Measurements from ENCODE around the gene UEVLD. TPM values are rescaled to one million over a fixed set of nuclear protein-coding genes. Genes with fewer than 3 reads are reported as not detected.
"Not testable (repeated sequence)": the region's sequence is repeated elsewhere in the genome, so short reads cannot be mapped to it uniquely, and the experiment has no call there.

The UEVLD gene
- 18.2 and 20.0 TPM in 2 replicates for total RNA-seq

DNA sequence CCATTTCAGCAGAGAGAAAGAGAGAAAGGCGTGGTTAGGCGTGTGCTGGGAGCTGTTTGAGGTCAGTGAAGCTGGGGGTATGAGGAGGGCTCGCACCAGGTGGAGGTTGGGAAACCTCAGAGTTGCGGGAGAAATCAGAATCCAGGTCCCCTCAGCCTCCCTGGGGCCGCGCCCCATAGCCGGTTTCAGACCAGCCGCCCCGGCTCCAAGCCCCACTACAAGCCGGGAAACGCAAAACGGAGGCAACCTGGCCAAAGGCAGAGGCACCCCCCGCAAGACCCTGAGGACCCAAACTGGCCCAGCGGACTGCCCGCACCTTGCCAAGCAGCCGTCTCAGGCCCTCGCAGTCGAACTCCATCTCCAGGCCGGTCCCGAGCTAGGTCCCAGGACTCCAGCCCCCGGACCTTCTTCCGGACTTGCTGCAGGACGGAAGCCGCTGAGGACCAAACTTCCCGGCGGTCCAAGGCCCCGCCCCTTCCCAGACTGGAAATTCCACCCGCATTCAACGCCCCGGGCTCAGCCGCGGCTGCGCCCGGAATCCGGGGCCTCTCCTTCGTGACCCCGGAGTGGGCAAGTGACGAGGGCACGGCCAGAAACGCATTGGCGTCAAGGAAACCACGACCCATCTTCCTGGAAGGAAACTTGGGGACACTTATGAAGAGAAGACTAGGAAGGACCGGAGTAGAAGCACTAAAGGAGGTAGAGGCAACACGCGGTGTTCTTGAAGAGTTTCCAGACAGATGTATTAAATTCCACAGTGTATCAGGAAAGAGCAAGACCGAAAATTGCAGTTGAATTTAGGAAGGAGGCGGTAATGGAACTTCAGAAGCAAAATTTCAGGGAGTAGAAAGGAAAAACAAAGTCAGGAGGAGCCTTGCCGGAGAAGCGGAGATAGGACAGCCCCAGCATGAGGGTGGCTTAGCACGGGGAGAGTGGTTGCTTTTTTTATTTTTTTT lies at the start of gene UEVLD:
UEVLD (minus strand) TSS at position 438 of the 956 bp plus-strand sequence; CDS start at position 358, 80 bp downstream.
- DNase-seq (ENCODE audit: low read depth in 2 of 2), result peak; percentile 73 to 89

DNA sequence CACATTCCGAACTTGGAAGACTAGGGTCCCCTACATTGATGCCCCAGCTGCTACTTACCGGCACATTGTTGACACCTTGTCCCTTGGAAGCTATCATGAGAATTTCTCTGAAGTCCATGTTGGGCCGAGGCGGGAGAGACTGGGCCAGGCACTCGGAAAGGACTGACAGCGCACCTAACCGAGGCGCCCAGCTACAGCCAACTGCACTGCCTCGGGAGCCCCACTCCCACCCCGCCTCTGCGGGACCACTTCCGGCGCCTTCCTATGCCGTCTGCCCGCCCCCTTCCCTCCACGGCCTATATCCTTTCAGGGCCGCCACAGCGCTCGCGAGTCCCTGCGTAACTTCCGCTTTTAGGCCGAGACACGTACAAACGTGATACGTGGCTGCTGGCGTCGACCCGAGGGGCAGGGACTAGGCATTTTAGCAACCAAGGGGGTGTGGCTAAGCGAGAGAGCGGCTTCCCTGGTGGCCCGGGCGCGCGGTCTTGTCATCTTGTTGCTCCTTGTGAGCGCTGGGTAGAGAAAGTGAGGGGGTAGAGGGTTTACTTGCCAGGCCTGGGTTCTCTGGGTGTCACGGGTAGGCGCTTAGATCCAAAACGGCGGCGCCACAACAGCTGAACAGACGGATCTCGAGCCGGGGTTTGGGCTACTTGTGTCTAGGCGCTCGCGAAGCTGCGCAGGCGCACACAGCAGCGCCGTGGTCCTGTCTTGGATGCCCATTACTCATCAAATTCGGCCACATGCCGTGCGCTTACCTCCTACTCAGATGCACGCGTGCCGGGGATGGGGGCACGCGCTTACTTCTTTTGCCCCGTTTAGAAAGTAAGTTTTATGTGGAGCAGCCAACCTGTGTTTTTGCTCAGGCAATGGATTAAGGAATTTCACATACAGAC lies 45.9 kb upstream of the UEVLD start, which contains the start of gene SPTY2D1:
SPTY2D1 (minus strand) TSS at position 203 of the 893 bp plus-strand sequence; CDS start at position 118, 85 bp downstream.
- DNase-seq (ENCODE audit: low read depth in 2 of 2), result peak; percentile 98 to 100

DNA sequence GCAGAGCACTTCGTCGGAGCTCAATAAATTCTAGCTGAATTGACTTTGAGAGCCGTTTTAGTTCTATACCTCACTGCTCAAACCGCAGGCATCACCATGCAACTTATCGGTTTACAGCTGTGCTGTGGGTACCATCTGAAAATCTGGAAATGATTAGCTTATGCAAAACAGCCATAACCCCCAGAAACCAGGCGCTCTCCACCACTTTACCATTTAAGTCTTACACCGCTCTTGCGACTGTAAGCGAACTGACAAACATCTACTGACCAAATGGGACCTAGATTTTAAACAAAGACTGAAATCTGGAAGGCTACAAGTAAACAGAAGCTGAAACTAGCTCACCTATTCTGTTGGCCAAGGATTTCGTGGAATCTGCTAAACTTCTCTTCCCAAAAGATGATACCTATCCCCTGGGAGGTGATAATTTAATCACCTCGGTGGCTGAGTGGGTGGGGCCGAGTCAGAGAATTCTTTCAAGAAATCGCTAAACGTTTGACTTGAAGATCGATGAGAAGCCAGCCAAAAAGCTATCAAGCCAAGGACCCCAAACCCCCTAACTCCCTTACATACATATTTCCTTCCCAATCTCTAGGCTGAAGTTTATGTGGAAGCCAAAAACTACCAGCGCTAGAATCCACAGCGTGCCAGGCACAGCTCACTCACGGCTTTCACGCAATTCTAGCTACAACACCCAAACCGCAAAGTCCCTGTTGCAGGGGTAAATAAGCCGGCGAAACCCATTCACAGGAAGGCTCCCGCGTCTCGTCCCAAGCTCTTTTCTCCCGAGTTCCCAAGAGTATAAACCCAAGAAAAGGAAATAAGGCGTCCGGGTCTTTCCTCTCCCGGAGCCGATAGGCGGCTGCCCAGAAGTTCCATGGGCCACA lies 45.0 kb upstream of the UEVLD start:
- no peak for DNase-seq (ENCODE audit: low read depth in 2 of 2)

DNA sequence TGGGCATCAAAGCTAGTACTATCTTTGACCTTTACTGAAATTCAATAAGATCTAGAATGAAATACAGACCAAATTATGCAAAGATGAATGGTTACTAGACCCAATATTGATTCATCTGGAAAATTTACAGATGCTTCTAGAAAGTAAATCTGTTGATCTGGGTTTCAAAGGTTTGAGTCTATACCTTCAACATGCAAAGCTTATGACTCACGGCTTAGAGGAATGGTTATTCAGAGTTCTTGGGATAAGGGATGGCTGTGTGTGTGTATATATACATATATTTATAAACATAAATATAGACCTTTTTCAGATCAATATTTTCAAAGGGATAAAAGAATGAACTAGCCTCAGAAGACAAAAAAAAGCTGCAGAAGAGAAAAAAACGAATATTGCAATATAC lies 44.3 kb upstream of the UEVLD start:
- DNase-seq (ENCODE audit: low read depth in 2 of 2), result no peak

DNA sequence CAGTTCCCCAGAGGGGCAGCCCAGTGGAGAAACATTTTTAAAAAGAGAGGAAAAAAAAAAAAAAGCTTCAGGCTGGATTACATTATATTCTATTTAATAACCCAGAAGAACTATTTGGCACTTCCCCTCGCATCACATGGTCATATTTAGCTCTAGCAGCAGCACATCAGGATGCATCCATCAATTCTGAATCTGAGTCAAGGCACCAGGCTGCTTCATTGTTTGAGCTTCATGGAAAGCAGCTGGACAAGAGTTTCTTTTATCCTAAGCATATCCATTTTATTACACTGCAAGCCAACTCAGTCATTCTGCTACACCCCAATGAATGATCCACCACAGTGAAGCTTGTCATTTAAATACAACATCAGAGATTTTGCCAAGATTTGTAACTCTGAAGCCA lies 35.6 kb upstream of the UEVLD start:
- DNase-seq (ENCODE audit: low read depth in 2 of 2), result no peak

DNA sequence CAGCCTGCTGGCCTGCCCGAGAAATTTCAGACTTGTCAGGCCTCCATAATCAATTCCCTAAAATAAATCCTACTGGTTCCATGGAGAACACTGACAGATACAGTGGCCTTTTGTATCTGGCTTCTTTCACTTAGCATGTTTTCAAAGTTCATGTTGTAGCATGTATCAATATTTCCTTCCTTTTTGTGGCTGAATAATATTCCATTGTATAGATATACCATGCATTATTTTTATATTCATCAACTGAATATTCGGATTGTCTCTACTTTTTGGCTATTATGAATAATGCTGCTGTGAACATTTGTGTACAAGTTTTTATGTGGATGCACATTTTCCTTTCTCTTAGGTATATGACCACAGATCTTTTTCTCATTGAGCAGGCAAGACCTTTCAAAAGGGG lies 35.2 kb upstream of the UEVLD start:
- DNase-seq (ENCODE audit: low read depth in 2 of 2), result no peak

DNA sequence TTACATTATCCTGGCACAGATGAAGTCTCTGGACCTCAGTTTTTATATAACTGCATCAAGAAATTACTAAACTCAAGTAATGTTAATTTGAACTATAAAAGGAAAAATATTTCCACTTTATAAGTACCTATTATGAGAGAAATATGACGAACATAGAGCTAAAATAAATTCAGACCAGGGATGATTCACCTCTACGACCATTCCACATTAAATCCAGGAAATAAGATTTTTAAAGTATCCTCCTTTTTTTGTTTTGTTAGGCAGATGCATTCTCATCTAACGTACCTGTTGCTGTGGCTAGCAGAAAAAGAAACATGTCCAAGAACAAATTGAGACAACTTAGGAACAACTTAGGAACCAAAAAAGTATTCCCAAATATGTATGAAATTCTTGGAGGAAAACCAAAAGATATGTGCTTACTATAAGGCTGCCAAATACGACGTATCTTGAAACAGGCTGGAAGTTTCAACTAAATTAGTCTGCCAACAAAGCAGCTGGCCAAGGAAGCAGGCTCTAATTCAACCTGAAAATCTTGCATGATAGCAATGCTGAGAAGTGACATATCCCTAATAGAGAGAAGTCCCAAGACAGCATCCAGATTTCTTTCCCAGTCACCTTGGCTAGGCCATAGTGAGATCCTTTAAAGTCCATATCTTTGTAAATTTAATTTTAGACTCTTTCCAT lies 29.9 kb upstream of the UEVLD start:
- peak; percentile 5 to 19 for DNase-seq (ENCODE audit: low read depth in 2 of 2)

DNA sequence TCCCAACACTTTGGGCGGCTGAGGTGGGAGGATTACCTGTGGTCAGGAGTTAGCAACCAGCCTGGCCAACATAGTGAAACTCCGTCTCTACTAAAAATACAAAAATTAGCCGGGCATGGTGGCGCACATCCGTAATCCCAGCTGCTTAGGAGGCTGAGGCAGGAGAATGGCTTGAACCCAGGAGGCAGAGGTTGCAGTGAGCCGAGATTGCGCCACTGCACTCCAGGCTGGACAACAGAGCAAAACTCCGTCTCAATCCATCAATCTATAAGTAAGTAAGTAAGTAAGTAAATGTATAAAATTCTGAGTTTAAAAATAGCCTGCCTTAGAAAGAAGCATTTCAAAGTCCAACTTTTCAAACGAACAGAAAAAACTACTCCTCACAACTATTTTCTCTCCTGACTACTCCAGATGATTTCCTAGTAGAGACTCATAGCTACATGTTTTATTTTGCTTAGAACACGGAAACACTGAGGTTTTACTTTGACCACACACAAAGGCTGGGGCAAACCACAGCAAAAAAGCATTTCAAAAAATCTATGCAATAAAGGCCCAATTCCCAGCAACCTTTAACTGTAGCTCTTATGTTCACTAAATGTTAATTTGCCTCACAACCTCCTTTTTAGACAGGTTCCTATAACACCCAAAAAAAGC lies 29.3 kb upstream of the UEVLD start:
- DNase-seq (ENCODE audit: low read depth in 2 of 2), result no peak

DNA sequence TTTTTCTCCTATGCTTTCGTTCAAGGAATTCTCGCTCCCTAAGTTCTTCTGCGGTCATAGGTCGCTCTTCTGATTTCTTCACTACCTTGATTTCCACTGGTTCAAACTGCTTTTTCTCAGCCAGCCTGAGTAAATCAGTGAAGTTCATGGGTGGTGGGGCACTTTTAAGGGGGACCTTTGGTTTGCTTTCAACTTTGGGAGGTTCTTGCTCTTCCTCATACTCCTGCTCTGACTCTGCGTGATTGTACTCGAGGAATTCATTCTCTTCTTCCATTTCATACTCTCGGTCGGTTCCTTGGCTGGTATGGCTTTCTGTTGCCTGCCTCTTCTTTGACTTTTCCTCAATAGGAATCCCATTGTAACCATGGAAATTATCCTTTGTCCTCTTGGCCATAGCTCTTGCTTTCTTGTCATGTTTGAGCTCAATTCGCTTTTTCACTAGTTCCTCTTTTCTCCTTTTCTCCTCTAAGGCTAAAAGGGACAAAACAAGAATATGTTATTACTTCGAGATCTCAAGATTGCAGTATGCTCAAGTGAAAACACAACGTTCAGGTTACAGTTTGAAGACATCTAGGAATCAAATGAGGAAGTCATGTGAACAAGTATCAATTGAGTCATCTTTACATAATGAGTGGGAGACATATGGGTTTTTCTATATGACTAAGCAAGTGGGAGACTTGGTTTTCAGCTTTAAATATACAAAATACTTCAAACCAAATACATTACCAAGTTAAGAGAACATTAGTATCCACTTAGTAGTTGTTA lies 27.3 kb upstream of the UEVLD start:
- DNase-seq (ENCODE audit: low read depth in 2 of 2), result no peak

DNA sequence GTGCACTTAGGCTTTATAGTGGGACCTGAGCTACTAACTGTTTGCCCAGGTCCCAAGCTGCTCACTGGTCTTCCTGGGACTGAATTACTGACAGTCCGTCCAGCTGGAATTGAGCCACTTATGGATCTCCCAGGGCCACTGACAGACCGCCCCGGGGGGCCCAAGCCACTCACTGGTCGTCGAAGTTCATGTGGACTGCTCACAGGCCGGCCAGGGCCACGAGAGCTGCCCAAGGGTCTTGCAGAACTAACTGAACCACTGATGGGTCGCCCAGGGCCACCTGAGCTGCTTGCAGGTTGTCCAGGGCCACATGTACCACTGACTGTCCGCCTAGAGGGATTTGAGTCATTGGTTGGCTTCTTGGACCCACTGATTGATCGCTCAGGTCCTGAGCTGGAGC lies 26.1 kb upstream of the UEVLD start:
- DNase-seq (ENCODE audit: low read depth in 2 of 2), result no peak

DNA sequence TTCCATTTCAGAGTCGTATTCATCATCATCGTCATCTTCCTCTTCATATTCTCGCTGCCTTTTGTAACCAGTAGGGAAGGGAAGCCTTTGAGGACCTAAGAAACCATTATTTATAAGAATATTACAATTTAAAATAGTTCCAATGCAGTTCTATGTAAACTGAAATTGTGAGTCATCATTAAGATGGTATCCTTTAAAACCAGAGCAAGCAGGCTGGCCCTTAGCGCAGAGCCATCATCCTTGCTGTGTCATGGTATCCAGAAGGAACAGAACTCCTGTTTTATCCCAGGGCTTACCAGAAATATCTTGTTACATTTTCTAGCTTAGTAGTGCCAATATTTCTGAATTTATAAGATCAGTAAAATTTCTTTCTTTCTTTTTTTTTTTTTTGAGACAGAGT lies 23.9 kb upstream of the UEVLD start:
- DNase-seq (ENCODE audit: low read depth in 2 of 2), result no peak

DNA sequence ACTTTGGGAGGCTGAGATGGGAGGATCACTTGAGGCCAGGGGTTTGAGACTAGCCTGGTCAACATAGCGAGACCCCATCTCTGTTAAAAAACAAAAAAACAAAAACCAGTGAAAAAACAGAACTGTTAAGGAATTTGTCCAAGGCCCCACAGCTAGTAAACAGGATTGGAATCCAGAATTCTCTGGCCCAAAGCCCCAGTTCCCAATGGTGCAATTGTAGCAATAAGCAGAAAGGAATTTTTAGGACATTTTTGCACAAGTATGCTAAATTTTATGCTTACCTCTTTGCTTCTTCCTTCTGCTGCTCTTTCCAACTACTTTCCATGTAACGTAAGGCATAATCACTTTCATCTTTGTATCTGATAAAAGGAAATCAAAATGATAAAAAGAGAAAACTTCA lies 22.7 kb upstream of the UEVLD start:
- no peak for DNase-seq (ENCODE audit: low read depth in 2 of 2)

DNA sequence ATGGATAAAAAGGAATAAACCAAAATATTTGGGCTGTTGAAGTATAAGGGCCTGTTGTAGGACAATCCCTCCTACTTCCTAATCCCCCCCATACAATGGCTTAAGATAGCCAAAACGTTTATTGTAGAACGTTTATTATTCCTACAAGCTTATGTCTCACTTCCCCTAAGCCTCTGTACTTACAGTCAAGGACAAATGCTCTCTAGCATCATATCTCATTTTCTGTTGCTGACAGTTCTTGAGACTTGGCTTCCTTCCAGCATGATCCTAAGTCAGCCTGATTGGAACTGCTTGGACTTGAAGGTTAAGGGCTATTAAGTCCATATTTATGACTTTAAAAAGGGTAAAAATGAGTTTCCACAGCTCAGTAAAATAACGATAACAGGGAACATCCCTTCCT lies 19.8 kb upstream of the UEVLD start:
- DNase-seq (ENCODE audit: low read depth in 2 of 2), result peak in 1 of 2 donors; percentile 39

DNA sequence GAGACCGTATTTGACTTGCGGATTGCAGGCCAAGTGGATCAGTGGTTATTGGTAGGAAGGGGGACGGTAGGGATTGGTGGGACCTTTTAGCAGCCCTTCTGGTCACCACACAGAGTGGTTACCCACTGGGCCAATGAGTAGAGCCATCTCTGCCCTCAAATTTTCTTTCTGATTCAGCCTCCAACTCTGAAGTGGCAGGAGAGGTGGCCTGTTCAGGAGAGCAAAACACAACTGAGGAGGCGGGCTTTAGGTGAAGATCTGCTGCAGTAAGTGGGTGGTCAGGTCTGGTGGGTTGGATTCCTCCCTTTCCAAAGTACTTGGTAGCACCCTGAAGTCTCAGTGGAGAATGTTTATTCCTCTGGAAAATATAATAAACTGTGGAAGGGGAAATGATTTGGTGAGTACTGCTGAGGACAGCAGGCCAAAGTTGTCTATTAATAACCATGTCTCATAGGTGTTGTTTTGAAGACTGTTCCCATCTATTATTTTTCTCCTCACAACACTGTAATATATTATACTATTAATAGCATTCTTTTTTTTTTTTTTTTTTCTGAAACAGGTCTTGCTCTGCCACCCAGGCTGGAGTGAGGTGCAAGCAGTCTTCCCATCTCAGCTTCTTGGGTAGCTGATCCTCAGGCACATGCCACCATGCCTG lies 12.5 kb upstream of the UEVLD start:
- DNase-seq (ENCODE audit: low read depth in 2 of 2), result no peak

DNA sequence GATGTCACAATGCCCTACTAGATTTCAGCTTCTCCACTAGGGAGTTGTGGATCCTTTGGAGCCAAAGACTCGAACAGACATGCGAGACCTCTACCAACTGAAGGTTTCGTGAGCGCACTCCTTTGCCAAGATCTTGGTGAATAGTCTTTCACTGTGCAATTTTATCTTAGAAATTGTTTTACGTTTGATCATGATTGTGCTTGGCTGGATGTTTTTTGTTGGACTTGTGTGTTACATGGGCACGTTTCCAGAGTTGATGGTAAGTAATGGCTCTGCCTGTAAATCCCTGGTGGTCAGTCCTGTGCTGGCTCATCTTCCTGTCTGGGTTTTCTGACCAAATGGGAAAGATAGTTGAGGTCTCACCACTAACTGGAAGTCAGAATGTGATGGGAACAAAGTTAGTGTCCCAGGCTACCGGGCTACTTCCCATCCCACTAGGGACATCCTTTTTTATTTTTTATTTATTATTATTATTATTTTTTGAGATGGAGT lies 11.3 kb upstream of the UEVLD start, which contains the start of gene MISFA:
MISFA (plus strand) TSS at position 51 of the 492 bp plus-strand sequence; CDS start at position 191, 140 bp downstream.
- DNase-seq (ENCODE audit: low read depth in 2 of 2), result no peak

DNA sequence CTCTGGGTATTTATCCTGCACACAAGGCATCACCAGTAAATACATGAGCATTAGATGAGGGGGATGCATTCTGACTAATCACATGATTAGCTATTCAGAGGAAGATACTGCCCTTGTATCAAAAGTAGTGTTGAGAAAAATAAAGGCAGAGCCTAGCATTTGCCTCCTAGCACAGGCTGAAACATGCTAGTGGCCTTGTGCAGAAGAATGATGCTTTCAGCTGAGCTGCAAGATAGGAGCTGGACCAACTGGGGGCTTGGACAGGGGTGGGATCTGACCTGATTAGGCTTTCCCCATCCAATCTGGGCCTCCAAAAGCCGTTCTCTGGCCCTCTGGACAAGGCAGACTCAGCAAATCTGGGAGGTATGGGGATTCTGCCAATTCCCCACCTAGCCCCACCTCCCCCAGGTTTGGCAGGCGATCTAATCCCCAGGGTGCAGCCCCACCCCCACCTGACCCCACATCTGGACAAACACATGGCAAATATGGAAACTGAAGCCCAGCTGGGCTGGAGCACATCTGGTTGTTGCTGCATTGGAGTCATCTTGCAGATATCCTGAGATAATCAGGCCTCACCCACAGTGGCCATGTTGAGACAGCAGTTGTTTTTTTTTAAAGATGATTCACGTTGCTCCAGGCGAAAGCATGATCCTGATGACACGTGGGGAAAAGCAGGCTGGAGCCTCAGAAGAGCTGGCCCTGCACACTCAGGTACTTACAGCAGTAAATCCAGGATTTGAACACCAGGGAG lies 6.6 kb upstream of the UEVLD start:
- DNase-seq (ENCODE audit: low read depth in 2 of 2), result no peak

DNA sequence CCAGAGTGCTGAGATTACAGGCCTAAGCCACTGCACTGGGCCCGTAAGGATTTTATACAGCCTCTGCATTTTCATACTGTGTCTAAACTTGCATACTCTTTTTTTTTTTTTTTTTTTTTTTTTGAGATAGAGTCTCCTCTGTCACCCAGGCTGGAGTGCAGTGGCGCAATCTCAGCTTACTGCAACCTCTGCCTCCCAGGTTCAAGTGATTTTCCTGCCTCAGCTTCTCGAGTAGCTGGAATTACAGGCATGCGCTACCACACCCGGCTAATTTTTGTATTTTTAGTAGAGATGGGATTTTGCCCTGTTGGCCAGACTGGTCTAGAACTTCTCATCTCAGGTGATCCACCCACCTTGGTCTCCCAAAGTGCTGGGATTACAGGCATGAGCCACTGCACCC lies 5.6 kb upstream of the UEVLD start:
- not testable (repeated sequence) for DNase-seq (ENCODE audit: low read depth in 2 of 2)

DNA sequence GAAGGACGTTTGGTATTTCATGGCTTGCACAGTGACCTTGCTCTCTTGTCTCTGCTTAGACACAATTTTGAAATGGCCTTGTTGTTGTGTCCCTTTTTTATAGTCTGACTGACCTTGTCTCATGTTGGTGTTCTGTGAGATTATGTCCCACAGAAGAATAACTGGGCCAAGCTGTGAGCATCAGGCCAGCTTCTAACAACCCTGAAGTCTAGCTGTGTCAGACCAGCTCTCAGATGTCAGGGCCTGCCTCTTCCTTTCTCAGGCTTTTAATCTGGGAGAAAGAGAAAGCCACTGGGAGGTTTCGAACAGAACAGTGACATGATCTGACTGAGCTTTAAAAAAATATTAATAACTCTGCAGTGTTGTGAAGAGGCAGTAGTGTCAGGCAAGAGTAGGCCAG lies 2.0 kb upstream of the UEVLD start:
- DNase-seq (ENCODE audit: low read depth in 2 of 2), result no peak
